Lower leg skin (tissue), 3 donors: Measurements from ENCODE around the gene SRGAP1.

Experiments
- CTCF ChIP-seq, 3 donors: fragments of 450-650 bp; IDR thresholded peaks; one replicate each; pipeline ENCODE4 v1.5.1; 2016; ENCODE audit warnings: antibody characterized with exemption in 3 of 3, mild to moderate bottlenecking in 3 of 3, moderate library complexity in 2 of 3
- POLR2A ChIP-seq, 2 donors: fragments of 450-650 bp; IDR thresholded peaks; one replicate each; pipeline ENCODE4 v1.6.1; 2016 to 2017; ENCODE audit warnings: antibody characterized with exemption in 2 of 2, mild to moderate bottlenecking in 1 of 2, moderate library complexity in 1 of 2

- TF ChIP-seq POLR2A (IDR thresholded peaks at IDR 0.05) (no peak), CTCF (IDR thresholded peaks at IDR 0.05) (no peak)
These were observed 337.2 kb downstream of the SRGAP1 start for GRCh38 chr12:64181430-64182291.
